GM18507 (cell line): ENCODE data around the gene SLC15A3.
A peak's percentile ranks its signal among the peaks of the same experiment; 100 is the strongest.

Experiments used
- DNase-seq: peaks from one replicate; pipeline ENCODE4 v3.0.0; 2011; ENCODE audit warnings: low read depth; ENCODE audit not compliant: insufficient read length; ENCODE audit errors: extremely low spot score
- FAIRE-seq: peaks from 2 replicates; lab custom pipeline; 2011; peaks lifted over from hg19 to GRCh38; lab: Jason Lieb, UNC

The SLC15A3 gene

GRCh38 chr11:60950933-60951605 lies 907 bp downstream of the SLC15A3 start:
- DNase-seq (no peak), FAIRE-seq (peak; percentile 21)

- DNase-seq (no peak), FAIRE-seq (peak; percentile 61)
Measured at GRCh38 chr11:60950024-60950423, 2.0 kb downstream of the SLC15A3 start.

GRCh38 chr11:60948250-60948649 lies 3.7 kb downstream of the SLC15A3 start:
- DNase-seq: no peak
- FAIRE-seq: no peak

GRCh38 chr11:60947700-60948099 lies 4.3 kb downstream of the SLC15A3 start:
- no peak for DNase-seq
- FAIRE-seq: no peak

GRCh38 chr11:60946601-60947264 lies 5.2 kb downstream of the SLC15A3 start:
- no peak for DNase-seq
- FAIRE-seq: no peak

- FAIRE-seq (no peak), DNase-seq (no peak)
Measured at GRCh38 chr11:60945295-60945667, 6.7 kb downstream of the SLC15A3 start.

GRCh38 chr11:60944490-60945294 lies 7.3 kb downstream of the SLC15A3 start:
- DNase-seq: no peak

GRCh38 chr11:60942970-60943565 lies 8.9 kb downstream of the SLC15A3 start:
- no peak for FAIRE-seq
- no peak for DNase-seq

More at GRCh38 chr11:60944490-60945294, 7.3 kb downstream of the SLC15A3 start:
- FAIRE-seq: no peak

GRCh38 chr11:60942219-60942618 lies 9.8 kb downstream of the SLC15A3 start:
- DNase-seq (no peak), FAIRE-seq (no peak)

- DNase-seq (no peak), FAIRE-seq (no peak)
Measured at GRCh38 chr11:60941371-60942119, 10.4 kb downstream of the SLC15A3 start.

- no peak for FAIRE-seq
Measured at GRCh38 chr11:60939855-60940254, 12.1 kb downstream of the SLC15A3 start.

GRCh38 chr11:60939301-60939700 lies 12.7 kb downstream of the SLC15A3 start:
- DNase-seq (no peak), FAIRE-seq (no peak)

More at GRCh38 chr11:60939855-60940254, 12.1 kb downstream of the SLC15A3 start:
- DNase-seq: no peak

- DNase-seq (no peak), FAIRE-seq (no peak)
Measured at GRCh38 chr11:60938500-60938899, 13.5 kb downstream of the SLC15A3 start.

- no peak for DNase-seq
- FAIRE-seq: no peak
Measured at GRCh38 chr11:60937811-60938210, 14.2 kb downstream of the SLC15A3 start.

GRCh38 chr11:60937144-60937527 lies 14.8 kb downstream of the SLC15A3 start:
- DNase-seq: no peak
- FAIRE-seq: no peak

- DNase-seq (no peak), FAIRE-seq (no peak)
Measured at GRCh38 chr11:60936467-60937143, 15.4 kb downstream of the SLC15A3 start.

- DNase-seq: no peak
- no peak for FAIRE-seq
Measured at GRCh38 chr11:60935676-60936442, 16.1 kb downstream of the SLC15A3 start.
